NCI-H748 treated with DMSO at 0.1 percent for 48 hours (cell line): Measurements from ENCODE around the gene MEF2B.

ENCODE experiments used
- DNase-seq: peaks from one replicate; lab custom pipeline; 2025; lab: John Stamatoyannopoulos, UW

The MEF2B gene

GRCh38 chr19:19098084-19098702 lies 71.9 kb downstream of the MEF2B start:
- DNase-seq = no peak

- DNase-seq = no peak
Measured at GRCh38 chr19:19096641-19097627, 73.1 kb downstream of the MEF2B start.

DNA sequence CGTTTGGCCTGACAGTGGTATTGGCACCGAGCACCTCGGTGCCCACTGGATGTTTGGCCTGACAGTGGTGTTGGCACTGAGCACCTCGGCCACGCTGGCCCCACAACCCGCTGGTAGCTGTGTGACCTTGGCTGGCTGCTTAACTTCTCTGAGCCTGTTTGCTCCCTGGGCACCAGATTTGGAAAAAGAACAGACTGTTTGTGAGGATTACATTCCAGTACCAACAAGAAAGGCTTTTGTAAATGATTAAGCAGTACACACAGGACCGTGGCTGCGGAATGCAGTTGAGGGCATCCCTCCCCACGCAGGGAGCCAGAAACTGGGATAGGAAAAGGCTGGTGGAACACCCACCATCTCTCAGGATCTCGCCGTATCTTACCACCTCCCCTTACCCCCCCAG lies 74.4 kb downstream of the MEF2B start:
- no peak for DNase-seq
